Muscle of leg (tissue), 11 donors: ENCODE measurements around the gene CNTNAP3. TPM values are rescaled to one million over a fixed set of nuclear protein-coding genes. Genes with fewer than 3 reads are reported as not detected.
"Not testable (repeated sequence)": the region's sequence is repeated elsewhere in the genome, so short reads cannot be mapped to it uniquely, and the experiment has no call there.

ENCODE experiments used
- DNase-seq: peaks from one replicate; pipeline ENCODE4 v3.0.0; 2013
- H3K27ac ChIP-seq: one replicate; pipeline ENCODE4 v1.5.1; 2013; ENCODE audit warnings: mild to moderate bottlenecking, low read length, control low read depth
- H3K27me3 ChIP-seq: one replicate; pipeline ENCODE4 v1.6.1; 2013; ENCODE audit warnings: low read length; ENCODE audit not compliant: control insufficient read depth, insufficient read depth
- H3K36me3 ChIP-seq: one replicate; pipeline ENCODE4 v1.6.1; 2013; ENCODE audit warnings: low read length; ENCODE audit not compliant: control insufficient read depth, insufficient read depth
- H3K4me1 ChIP-seq: one replicate; pipeline ENCODE4 v1.6.1; 2013; ENCODE audit warnings: low read length; ENCODE audit not compliant: control insufficient read depth, insufficient read depth
- H3K4me3 ChIP-seq: one replicate; pipeline ENCODE4 v1.5.1; 2013; ENCODE audit warnings: low read length, control low read depth
- H3K9me3 ChIP-seq: replicated peaks from 2 replicates; pipeline ENCODE4 v1.6.1; 2013; ENCODE audit warnings: low read depth, low read length; ENCODE audit not compliant: control insufficient read depth
- WGBS: methylation state at CpG from one replicate; pipeline ENCODE4 v1.1.5; 2013; ENCODE audit warnings: missing lambda C conversion rate; ENCODE audit not compliant: insufficient coverage; 5-methylcytosine and 5-hydroxymethylcytosine counted together
- polyA plus RNA-seq, 8 donors: library from polyadenylated mRNA; unstranded; fragments of 120-200 nt; gene quantifications; one replicate each; pipeline versions ENCODE4 v1.2.1 to v1.2.3, GENCODE V29; 2013; ENCODE audit warnings: inconsistent platforms in 1 of 8, low replicate concordance in 1 of 8; ENCODE audit not compliant: insufficient read length in 8 of 8, insufficient read depth in 1 of 8
- total RNA-seq: library from RNA; stranded (reverse); fragments of 120-200 nt; gene quantifications from one replicate; pipeline ENCODE4 v1.2.4, GENCODE V29; 2013

The CNTNAP3 gene
- total and polyA plus RNA-seq, 9 donors, result 1.1 to 2.9 (median 2.2) TPM

DNA sequence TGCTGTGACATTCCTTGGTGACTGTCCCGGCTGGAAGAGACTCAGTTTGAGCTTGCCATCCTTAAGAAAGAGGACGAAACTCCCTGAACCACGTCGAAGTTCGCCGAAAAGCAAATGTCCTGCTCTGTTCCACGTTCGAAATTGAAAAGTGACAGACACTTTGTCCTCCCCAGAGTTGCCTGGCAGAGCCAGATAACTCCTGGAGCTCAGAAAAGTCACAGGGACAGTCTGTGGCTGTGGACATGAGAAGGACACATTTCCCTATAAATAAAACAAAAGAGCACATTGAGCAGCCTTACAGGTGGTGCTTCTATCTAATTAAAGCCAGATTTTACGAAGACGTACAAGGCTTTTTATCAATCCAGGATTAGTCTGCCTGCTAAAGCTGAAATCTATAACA is 116.6 kb downstream of the CNTNAP3 start:
- not testable (repeated sequence) for H3K36me3 ChIP-seq, H3K4me3 ChIP-seq, H3K27me3 ChIP-seq, H3K9me3 ChIP-seq, DNase-seq, H3K4me1 ChIP-seq, H3K27ac ChIP-seq
- WGBS, result no CpG with 5 or more reads among the region's 10 CpGs

DNA sequence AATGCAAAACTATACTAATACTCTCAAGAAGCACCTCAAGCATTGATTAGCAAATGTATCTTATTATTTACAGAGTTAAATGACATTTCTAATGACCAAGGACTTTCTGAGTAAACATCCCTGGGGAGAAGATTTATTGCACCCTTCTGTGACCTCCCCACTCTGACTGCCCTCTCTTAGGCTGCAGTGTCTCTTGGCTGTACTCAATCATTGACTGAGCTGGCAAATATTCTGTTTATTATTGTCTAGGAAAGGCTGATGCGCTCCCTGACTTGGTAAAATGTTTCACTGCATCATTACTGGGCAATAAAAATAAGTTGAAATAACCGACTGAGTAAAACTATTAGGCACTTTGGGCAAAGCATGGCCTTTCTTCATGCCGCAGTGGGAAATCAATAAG is 130.3 kb downstream of the CNTNAP3 start:
- H3K27me3 ChIP-seq, DNase-seq, H3K36me3 ChIP-seq, H3K27ac ChIP-seq, H3K4me3 ChIP-seq, H3K9me3 ChIP-seq, H3K4me1 ChIP-seq: not testable (repeated sequence)
- WGBS, result no CpG with 5 or more reads among the region's 3 CpGs

DNA sequence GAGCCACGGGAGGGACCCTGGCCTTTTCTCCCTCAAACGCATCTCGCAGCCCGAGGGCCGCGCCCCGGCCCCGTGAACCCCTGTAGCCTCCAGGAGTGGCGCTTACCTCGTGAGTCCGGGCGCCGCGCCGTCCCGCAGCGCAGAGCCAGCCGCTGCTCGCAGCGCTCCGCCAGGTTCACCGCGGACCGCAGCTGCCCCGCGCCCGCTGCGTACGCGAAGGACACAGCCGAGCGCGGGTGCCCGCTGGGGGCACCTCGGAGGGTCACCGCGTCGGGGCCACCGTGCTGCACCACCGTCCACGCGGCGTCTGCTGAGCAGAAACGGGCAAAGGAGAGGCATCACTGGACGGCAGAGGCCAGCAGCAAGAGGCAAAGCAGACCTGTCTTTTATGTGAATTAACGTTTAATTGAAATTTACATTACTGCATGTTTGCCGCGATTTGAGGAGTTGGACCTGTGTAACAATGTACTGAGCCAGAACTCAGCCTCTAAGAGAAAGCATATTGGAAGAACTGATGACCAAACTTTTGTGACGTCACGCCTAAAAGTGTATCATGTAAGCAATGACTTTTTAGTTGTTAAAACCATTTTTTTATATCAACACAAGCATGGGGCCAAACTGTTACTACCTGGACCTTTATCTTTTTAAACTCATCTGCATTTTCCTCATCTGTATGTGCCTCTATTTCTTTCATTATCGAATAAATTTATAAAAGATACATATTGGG is 155.0 kb downstream of the CNTNAP3 start:
- not testable (repeated sequence) for H3K4me1 ChIP-seq, H3K27ac ChIP-seq, H3K9me3 ChIP-seq, H3K4me3 ChIP-seq, H3K36me3 ChIP-seq, H3K27me3 ChIP-seq, DNase-seq
- WGBS, result 22% methylated on average over 39 of the region's 51 CpGs

DNA sequence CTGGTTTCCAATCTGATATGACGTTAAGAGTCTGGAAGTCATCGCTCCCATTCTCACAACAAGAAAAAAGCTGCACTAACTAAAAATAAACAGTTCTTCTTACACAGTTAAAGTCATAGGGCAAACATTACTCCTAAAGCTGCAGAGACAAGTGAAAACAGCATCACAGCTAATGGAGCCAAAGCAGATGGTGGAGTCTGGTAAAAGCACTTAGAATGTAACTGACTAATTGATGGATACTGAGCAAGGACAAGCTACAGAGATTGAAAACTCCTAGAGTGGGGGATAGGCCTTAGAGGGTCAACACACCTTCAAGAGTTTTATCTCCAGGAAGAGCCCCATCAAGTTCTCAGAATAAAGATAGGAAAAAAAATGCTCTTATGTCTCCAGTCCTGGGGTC is 166.6 kb downstream of the CNTNAP3 start:
- H3K27ac ChIP-seq, H3K4me1 ChIP-seq, H3K27me3 ChIP-seq, H3K4me3 ChIP-seq, H3K9me3 ChIP-seq, DNase-seq, H3K36me3 ChIP-seq: not testable (repeated sequence)
- no CpG with 5 or more reads among the region's 2 CpGs for WGBS

DNA sequence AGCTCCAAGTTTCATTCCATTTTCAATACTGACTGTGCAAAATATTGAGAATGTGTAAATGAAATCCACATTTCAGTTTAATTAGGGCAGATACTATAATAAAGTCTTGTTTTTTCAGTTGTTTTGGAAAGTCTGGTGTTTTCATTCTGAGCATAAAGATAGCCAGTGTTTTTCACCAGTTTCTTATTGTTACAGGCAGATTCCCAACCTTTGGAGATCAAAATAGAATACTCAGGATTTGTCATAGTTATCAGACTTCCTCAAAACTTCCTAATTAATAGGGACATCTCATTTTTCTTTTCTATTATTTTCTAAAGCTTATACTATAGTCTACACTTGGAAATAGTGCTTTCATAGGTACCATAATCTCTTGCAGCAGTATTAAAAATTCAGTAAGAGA is 176.2 kb downstream of the CNTNAP3 start:
- H3K27ac ChIP-seq, H3K4me1 ChIP-seq, H3K4me3 ChIP-seq, DNase-seq, H3K27me3 ChIP-seq, H3K36me3 ChIP-seq, H3K9me3 ChIP-seq: not testable (repeated sequence)

DNA sequence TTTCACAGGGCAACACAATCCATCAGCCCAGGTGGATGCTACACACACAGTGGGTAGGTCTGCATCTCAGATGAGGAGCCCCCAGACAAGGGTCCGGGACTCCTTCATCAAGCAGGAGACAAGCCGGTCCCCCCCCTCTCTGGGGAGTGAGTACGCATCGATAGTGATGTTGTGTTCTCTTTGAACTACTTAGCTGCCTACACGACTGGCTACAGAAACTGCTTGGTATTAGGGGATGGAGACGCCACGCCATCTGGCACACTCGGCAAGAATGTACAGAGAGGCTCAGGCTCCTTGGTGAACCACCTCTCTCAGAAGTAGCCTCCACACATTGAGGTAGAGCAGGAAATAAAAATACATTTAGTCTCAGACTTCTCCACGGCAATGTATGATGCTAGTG is 179.8 kb downstream of the CNTNAP3 start:
- no peak overlapping the region for H3K27ac ChIP-seq
- no peaks in the 10 kb centered on the region for H3K36me3 ChIP-seq
- DNase-seq, result no peak
- H3K4me3 ChIP-seq, result no peak overlapping the region
- WGBS, result no CpG with 5 or more reads among the region's 9 CpGs
- no peaks in the 10 kb centered on the region for H3K4me1 ChIP-seq
- no peaks in the 10 kb centered on the region for H3K27me3 ChIP-seq
- no peaks in the 10 kb centered on the region for H3K9me3 ChIP-seq

DNA sequence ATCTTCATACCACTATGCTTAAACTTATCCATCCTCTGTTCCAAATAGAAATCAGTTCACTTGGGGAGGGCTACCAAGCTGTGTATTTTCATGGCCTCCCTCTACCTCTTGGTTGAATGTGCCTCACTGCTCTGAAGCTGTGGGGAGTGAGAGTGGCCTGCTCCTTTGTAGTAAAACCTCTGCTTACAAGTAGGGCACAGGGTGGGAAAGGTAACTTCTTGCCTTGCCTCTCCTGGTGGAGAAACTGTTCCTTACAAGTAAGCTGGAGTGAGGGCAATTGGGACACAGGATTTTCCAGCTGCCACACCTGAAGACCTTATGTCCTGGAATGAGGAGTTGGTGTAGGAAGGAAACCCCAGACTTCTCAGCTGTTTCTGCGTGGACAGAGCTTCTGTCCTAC is 190.8 kb downstream of the CNTNAP3 start:
- H3K27me3 ChIP-seq, H3K27ac ChIP-seq, H3K4me1 ChIP-seq, H3K36me3 ChIP-seq, H3K9me3 ChIP-seq, DNase-seq, H3K4me3 ChIP-seq: not testable (repeated sequence)
- WGBS, result no CpG with 5 or more reads among the region's 1 CpG

DNA sequence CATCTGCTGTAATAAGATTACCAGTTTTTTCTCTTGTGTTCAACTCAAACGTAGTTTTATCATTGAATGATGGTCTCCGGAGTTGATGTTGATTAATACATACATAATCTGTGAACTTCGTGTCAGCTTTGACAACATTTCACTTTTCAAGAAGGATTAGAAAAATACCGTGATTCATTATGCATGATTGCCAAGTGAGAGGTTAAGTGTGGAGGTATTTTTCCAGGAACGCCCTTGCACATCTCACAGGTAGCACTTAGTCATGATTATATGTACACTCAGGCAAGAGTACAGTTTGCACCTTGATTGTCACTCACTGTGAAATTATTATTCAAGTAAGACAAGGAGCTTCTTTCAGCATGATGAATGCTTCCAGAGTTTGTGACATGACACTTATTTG is 202.7 kb downstream of the CNTNAP3 start:
- no CpG with 5 or more reads among the region's 5 CpGs for WGBS
- H3K27ac ChIP-seq, DNase-seq, H3K27me3 ChIP-seq, H3K9me3 ChIP-seq, H3K36me3 ChIP-seq, H3K4me1 ChIP-seq, H3K4me3 ChIP-seq: not testable (repeated sequence)

DNA sequence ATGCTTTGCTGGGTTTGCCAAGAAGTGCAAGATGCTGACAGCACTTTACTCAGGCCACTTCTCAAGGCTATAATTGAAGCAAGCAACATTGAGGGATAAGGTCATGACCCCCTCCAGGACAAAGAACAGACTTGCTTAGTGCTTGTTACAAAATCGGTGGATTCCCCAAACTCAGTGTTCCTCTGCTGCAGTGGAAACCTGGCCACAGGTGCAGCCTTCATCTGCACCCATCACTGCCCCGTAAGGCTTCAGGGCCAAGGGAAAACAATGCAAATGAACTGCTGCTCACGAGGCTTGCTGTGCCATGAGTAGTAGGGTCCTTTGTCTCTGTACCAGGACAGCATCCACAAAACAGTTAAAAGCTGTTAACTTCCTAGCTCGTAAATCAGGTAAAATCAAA is 205.4 kb downstream of the CNTNAP3 start:
- not testable (repeated sequence) for DNase-seq, H3K4me1 ChIP-seq, H3K4me3 ChIP-seq, H3K9me3 ChIP-seq, H3K27me3 ChIP-seq, H3K27ac ChIP-seq, H3K36me3 ChIP-seq
- WGBS, result 69% methylated on average over 2 of the region's 4 CpGs

DNA sequence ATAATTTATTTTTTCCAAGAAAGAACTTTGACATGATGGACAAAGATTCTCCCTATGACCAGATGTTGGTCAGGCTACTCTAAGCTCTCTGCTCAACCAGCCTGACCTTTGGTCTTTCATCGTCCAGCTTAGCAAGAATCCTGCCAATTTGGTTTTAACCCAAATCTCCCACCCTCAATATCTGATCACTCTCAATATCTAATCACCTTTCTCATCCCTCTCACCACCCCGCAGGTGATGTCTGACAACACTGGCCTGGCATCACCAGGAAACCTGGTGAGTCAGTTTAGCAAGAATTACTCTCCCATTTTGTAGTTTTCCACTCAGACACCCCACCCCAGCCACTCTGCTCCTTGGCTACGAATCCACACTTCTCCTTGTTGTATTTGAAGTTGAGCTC is 207.9 kb downstream of the CNTNAP3 start:
- H3K27ac ChIP-seq, H3K4me1 ChIP-seq, H3K4me3 ChIP-seq, H3K9me3 ChIP-seq, H3K36me3 ChIP-seq, DNase-seq, H3K27me3 ChIP-seq: not testable (repeated sequence)
- WGBS, result no CpG with 5 or more reads among the region's 3 CpGs

DNA sequence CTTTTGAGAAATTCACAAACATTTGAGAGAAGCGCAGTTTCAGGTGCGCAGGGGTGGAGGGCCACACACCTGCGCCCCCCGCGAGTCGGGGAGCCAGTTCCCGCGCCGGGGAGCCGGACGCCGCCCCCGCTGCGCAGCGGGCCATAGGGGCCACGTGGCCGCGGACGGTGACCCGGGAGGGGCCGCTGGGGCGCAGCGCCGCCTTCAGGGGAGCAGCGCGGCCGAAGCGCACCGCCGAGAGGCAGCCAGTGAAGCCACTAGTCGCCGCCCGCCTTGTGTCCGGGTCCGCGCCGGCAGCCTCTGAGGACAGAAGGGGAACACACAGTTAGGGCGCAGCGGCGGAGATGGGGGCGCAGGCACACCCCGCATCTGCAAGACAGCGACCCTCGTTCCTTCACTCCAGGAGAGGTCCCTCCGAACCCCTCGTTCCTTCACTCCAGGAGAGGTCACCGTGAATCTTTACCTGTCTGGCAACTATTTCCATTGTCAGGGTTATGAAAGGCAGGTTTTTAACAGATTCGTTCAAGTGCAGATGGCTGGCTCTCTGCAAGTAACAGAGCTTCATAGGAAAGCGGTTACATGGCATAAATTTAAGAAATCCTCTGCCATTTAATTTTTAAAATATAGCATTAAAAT is 209.2 kb downstream of the CNTNAP3 start:
- H3K36me3 ChIP-seq, DNase-seq: not testable (repeated sequence)

More for the DNA sequence above, 209.2 kb downstream of the CNTNAP3 start:
- H3K4me1 ChIP-seq, H3K4me3 ChIP-seq, H3K27ac ChIP-seq, H3K9me3 ChIP-seq, H3K27me3 ChIP-seq: not testable (repeated sequence)
- WGBS, result 0% methylated on average over 15 of the region's 49 CpGs
